Measurements from ENCODE around the gene ALOX5AP. TPM values are rescaled to one million over a fixed set of nuclear protein-coding genes. Genes with fewer than 3 reads are reported as not detected.

Gene ALOX5AP
- total RNA-seq, 1 experiment from 2014 or later, result 1.1 TPM

GRCh38 chr13:30698488-30699005 lies 36.8 kb upstream of the ALOX5AP start:
- Mint-ChIP-seq H3K27me3 (ENCODE audit: insufficient read depth, unreplicated experiment) (peaks cover 8% of the 10 kb centered on the region), H3K36me3 (ENCODE audit: insufficient read depth, unreplicated experiment) (no peaks in the 10 kb centered on the region), H3K9me3 (ENCODE audit: unreplicated experiment) (no peaks in the 10 kb centered on the region), H3K4me3 (ENCODE audit: unreplicated experiment) (no peak overlapping the region), H3K4me1 (ENCODE audit: low read depth, unreplicated experiment) (peaks cover 7% of the 10 kb centered on the region), H3K27ac (ENCODE audit: unreplicated experiment) (no peak overlapping the region)
- ChIA-PET CTCF (no interaction called here), POLR2A (interaction anchor here (0.6 kb wide), 1 partner anchor 26 kb away, joined by 3 read pairs; no protein-coding TSS in a partner anchor)
- Histone ChIP-seq H3K36me3 (ENCODE audit: control insufficient read depth, insufficient read depth, low read length) (no peaks in the 10 kb centered on the region), H3K4me1 (no peaks in the 10 kb centered on the region), H3K27me3 (replicated peaks; ENCODE audit: control insufficient read depth, insufficient read depth, low read length) (no peaks in the 10 kb centered on the region), H3K9me3 (no peaks in the 10 kb centered on the region), H3K4me3 (ENCODE audit: low read depth, low read length) (no peak overlapping the region)
- intact Hi-C loops (cut with micrococcal nuclease; ENCODE audit: unreplicated experiment), result no loop called here
- no peak for DNase-seq
- BruUV-seq (replicated peaks), result no TSS peak
- no peak for TF ChIP-seq CTCF (IDR thresholded peaks at IDR 0.05; ENCODE audit: insufficient read depth in 1 of 2, low read depth in 1 of 2, low read length in 1 of 2, severe bottlenecking in 1 of 2, unreplicated experiment in 1 of 2)

GRCh38 chr13:30700364-30700763 lies 35.0 kb upstream of the ALOX5AP start:
- no TSS peak for BruUV-seq (replicated peaks)
- H3K4me1 ChIP-seq, result no peaks in the 10 kb centered on the region
- POLR2A ChIA-PET, result no interaction called here

GRCh38 chr13:30702006-30702405 lies 33.3 kb upstream of the ALOX5AP start:
- CTCF ChIA-PET, result no interaction called here
- DNase-seq, result peak in 1 of 2 experiments; percentile 7

More at GRCh38 chr13:30700364-30700763, 35.0 kb upstream of the ALOX5AP start:
- peaks cover 7% of the 10 kb centered on the region for H3K4me1 Mint-ChIP-seq (ENCODE audit: low read depth, unreplicated experiment)
- no peak overlapping the region for H3K27ac Mint-ChIP-seq (ENCODE audit: unreplicated experiment)
- no peak for DNase-seq
- H3K4me3 ChIP-seq (ENCODE audit: low read depth, low read length), result no peak overlapping the region
- H3K9me3 Mint-ChIP-seq (ENCODE audit: unreplicated experiment), result no peaks in the 10 kb centered on the region
- H3K9me3 ChIP-seq, result no peaks in the 10 kb centered on the region
- no peaks in the 10 kb centered on the region for H3K36me3 Mint-ChIP-seq (ENCODE audit: insufficient read depth, unreplicated experiment)
- no peaks in the 10 kb centered on the region for H3K36me3 ChIP-seq (ENCODE audit: control insufficient read depth, insufficient read depth, low read length)
- peaks cover 5% of the 10 kb centered on the region for H3K27me3 Mint-ChIP-seq (ENCODE audit: insufficient read depth, unreplicated experiment)
- H3K4me3 Mint-ChIP-seq (ENCODE audit: unreplicated experiment), result no peak overlapping the region
- TF ChIP-seq CTCF (IDR thresholded peaks at IDR 0.05; ENCODE audit: insufficient read depth in 1 of 2, low read depth in 1 of 2, low read length in 1 of 2, severe bottlenecking in 1 of 2, unreplicated experiment in 1 of 2), result no peak
- CTCF ChIA-PET, result no interaction called here
- H3K27me3 ChIP-seq (replicated peaks; ENCODE audit: control insufficient read depth, insufficient read depth, low read length), result no peaks in the 10 kb centered on the region
- intact Hi-C loops (cut with micrococcal nuclease; ENCODE audit: unreplicated experiment), result no loop called here

More at GRCh38 chr13:30702006-30702405, 33.3 kb upstream of the ALOX5AP start:
- no peaks in the 10 kb centered on the region for H3K36me3 Mint-ChIP-seq (ENCODE audit: insufficient read depth, unreplicated experiment)
- no peaks in the 10 kb centered on the region for H3K9me3 Mint-ChIP-seq (ENCODE audit: unreplicated experiment)
- intact Hi-C loops (cut with micrococcal nuclease; ENCODE audit: unreplicated experiment), result no loop called here
- Histone ChIP-seq H3K4me1 (0 out of 2 replicates have a peak, but pooled peaks cover 5% of the 10 kb centered on the region), H3K27me3 (replicated peaks; ENCODE audit: control insufficient read depth, insufficient read depth, low read length) (no peaks in the 10 kb centered on the region), H3K4me3 (ENCODE audit: low read depth, low read length) (no peak overlapping the region), H3K9me3 (no peaks in the 10 kb centered on the region), H3K36me3 (ENCODE audit: control insufficient read depth, insufficient read depth, low read length) (no peaks in the 10 kb centered on the region)
- no peak overlapping the region for H3K4me3 Mint-ChIP-seq (ENCODE audit: unreplicated experiment)
- POLR2A ChIA-PET, result no interaction called here
- no peak overlapping the region for H3K27ac Mint-ChIP-seq (ENCODE audit: unreplicated experiment)
- BruUV-seq (replicated peaks), result no TSS peak
- peaks cover 7% of the 10 kb centered on the region for H3K4me1 Mint-ChIP-seq (ENCODE audit: low read depth, unreplicated experiment)
- peaks cover 5% of the 10 kb centered on the region for H3K27me3 Mint-ChIP-seq (ENCODE audit: insufficient read depth, unreplicated experiment)
- peak in 1 of 2 experiments; percentile 42 for TF ChIP-seq CTCF (IDR thresholded peaks at IDR 0.05; ENCODE audit: insufficient read depth in 1 of 2, low read depth in 1 of 2, low read length in 1 of 2, severe bottlenecking in 1 of 2, unreplicated experiment in 1 of 2)
